ENCODE data around the gene SLC34A1.
"Not testable (repeated sequence)": the region's sequence is repeated elsewhere in the genome, so short reads cannot be mapped to it uniquely, and the experiment has no call there.

The SLC34A1 gene

GRCh38 chr5:177374211-177374610, 10.0 kb upstream of the SLC34A1 start:
- Histone ChIP-seq H3K4me3 (ENCODE audit: insufficient read depth, low read depth, low read length, poor library complexity, severe bottlenecking) (no peak overlapping the region), H3K27me3 (replicated peaks; ENCODE audit: control insufficient read depth, insufficient read depth, low read length, poor library complexity, severe bottlenecking) (no peaks in the 10 kb centered on the region), H3K4me1 (ENCODE audit: control insufficient read depth, insufficient read depth, low read length, poor library complexity, severe bottlenecking) (peaks cover 48% of the 10 kb centered on the region), H3K27ac (ENCODE audit: insufficient read depth, low read length, poor library complexity, severe bottlenecking) (peak overlapping the region; percentile 59), H3K36me3 (ENCODE audit: control insufficient read depth, insufficient read depth, low read length) (peaks cover 8% of the 10 kb centered on the region), H3K9me3 (ENCODE audit: control insufficient read depth, low read length) (no peaks in the 10 kb centered on the region)
- no peak for DNase-seq

GRCh38 chr5:177375516-177375915, 8.7 kb upstream of the SLC34A1 start:
- Histone ChIP-seq H3K4me1 (ENCODE audit: control insufficient read depth, insufficient read depth, low read length, poor library complexity, severe bottlenecking) (peaks cover 42% of the 10 kb centered on the region), H3K27ac (ENCODE audit: insufficient read depth, low read length, poor library complexity, severe bottlenecking) (peak overlapping the region; percentile 14)
- DNase-seq; H3K36me3 ChIP-seq (ENCODE audit: control insufficient read depth, insufficient read depth, low read length); H3K4me3 ChIP-seq (ENCODE audit: insufficient read depth, low read depth, low read length, poor library complexity, severe bottlenecking); H3K9me3 ChIP-seq (ENCODE audit: control insufficient read depth, low read length); H3K27me3 ChIP-seq (replicated peaks; ENCODE audit: control insufficient read depth, insufficient read depth, low read length, poor library complexity, severe bottlenecking): not testable (repeated sequence)

DNA sequence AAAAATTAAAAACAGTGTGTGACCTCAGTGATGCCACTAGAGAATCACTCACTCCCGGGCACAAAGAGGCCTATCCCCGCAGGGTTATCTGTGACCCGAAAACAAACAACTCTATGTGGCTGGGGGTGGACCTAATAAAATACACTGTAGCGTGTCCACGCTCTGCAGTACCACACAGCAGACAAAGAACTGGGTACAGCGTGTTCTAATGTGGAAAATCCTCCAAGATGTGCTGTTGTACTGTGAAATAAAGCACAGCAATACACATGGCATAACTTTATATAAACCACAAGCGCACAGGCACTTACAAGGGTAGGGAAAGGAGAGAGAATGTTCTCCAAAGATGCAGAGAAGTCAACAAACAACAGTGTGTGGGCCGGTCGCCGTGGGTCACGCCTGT, 8.1 kb upstream of the SLC34A1 start:
- H3K4me3 ChIP-seq (ENCODE audit: insufficient read depth, low read depth, low read length, poor library complexity, severe bottlenecking): no peak overlapping the region
- H3K4me1 ChIP-seq (ENCODE audit: control insufficient read depth, insufficient read depth, low read length, poor library complexity, severe bottlenecking): peaks cover 40% of the 10 kb centered on the region

GRCh38 chr5:177377851-177378776, 6.1 kb upstream of the SLC34A1 start:
- H3K4me3 ChIP-seq (ENCODE audit: insufficient read depth, low read depth, low read length, poor library complexity, severe bottlenecking): no peak overlapping the region
- H3K27ac ChIP-seq (ENCODE audit: insufficient read depth, low read length, poor library complexity, severe bottlenecking): no peak overlapping the region
- DNase-seq: no peak
- peaks cover 24% of the 10 kb centered on the region for H3K4me1 ChIP-seq (ENCODE audit: control insufficient read depth, insufficient read depth, low read length, poor library complexity, severe bottlenecking)
- H3K9me3 ChIP-seq (ENCODE audit: control insufficient read depth, low read length): no peaks in the 10 kb centered on the region
- H3K27me3 ChIP-seq (replicated peaks; ENCODE audit: control insufficient read depth, insufficient read depth, low read length, poor library complexity, severe bottlenecking): no peaks in the 10 kb centered on the region
- no peaks in the 10 kb centered on the region for H3K36me3 ChIP-seq (ENCODE audit: control insufficient read depth, insufficient read depth, low read length)

More for the DNA sequence above, 8.1 kb upstream of the SLC34A1 start:
- no peak for DNase-seq
- H3K27me3 ChIP-seq (replicated peaks; ENCODE audit: control insufficient read depth, insufficient read depth, low read length, poor library complexity, severe bottlenecking): no peaks in the 10 kb centered on the region
- H3K27ac ChIP-seq (ENCODE audit: insufficient read depth, low read length, poor library complexity, severe bottlenecking): no peak overlapping the region
- H3K9me3 ChIP-seq (ENCODE audit: control insufficient read depth, low read length): no peaks in the 10 kb centered on the region
- no peaks in the 10 kb centered on the region for H3K36me3 ChIP-seq (ENCODE audit: control insufficient read depth, insufficient read depth, low read length)

- H3K36me3 ChIP-seq (ENCODE audit: control insufficient read depth, insufficient read depth, low read length): no peaks in the 10 kb centered on the region
- DNase-seq: no peak
- peaks cover 14% of the 10 kb centered on the region for H3K4me1 ChIP-seq (ENCODE audit: control insufficient read depth, insufficient read depth, low read length, poor library complexity, severe bottlenecking)
- H3K9me3 ChIP-seq (ENCODE audit: control insufficient read depth, low read length): no peaks in the 10 kb centered on the region
- H3K27me3 ChIP-seq (replicated peaks; ENCODE audit: control insufficient read depth, insufficient read depth, low read length, poor library complexity, severe bottlenecking): no peaks in the 10 kb centered on the region
- no peak overlapping the region for H3K27ac ChIP-seq (ENCODE audit: insufficient read depth, low read length, poor library complexity, severe bottlenecking)
- no peak overlapping the region for H3K4me3 ChIP-seq (ENCODE audit: insufficient read depth, low read depth, low read length, poor library complexity, severe bottlenecking)
Observed at GRCh38 chr5:177378884-177379883, 5.0 kb upstream of the SLC34A1 start.

DNA sequence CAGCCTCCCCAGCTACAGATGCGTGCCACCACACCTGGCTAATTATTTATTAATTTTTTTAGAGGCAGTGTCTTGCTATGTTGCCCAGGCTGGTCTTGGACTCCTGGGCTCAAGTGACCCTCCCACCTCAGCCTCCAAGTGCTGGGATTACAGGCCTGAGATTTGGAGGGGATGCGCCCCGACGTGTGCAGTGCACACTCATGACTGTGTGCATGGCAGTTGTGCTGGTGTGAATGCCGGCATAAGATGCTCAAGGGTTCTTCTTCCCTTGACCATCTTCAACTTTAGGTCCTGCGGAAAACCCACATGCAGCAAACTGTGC, 3.5 kb upstream of the SLC34A1 start:
- H3K27me3 ChIP-seq (replicated peaks; ENCODE audit: control insufficient read depth, insufficient read depth, low read length, poor library complexity, severe bottlenecking): no peaks in the 10 kb centered on the region
- H3K4me1 ChIP-seq (ENCODE audit: control insufficient read depth, insufficient read depth, low read length, poor library complexity, severe bottlenecking): peaks cover 15% of the 10 kb centered on the region
- no peak overlapping the region for H3K4me3 ChIP-seq (ENCODE audit: insufficient read depth, low read depth, low read length, poor library complexity, severe bottlenecking)
- no peaks in the 10 kb centered on the region for H3K36me3 ChIP-seq (ENCODE audit: control insufficient read depth, insufficient read depth, low read length)
- H3K27ac ChIP-seq (ENCODE audit: insufficient read depth, low read length, poor library complexity, severe bottlenecking): no peak overlapping the region
- no peak for DNase-seq
- no peaks in the 10 kb centered on the region for H3K9me3 ChIP-seq (ENCODE audit: control insufficient read depth, low read length)

DNA sequence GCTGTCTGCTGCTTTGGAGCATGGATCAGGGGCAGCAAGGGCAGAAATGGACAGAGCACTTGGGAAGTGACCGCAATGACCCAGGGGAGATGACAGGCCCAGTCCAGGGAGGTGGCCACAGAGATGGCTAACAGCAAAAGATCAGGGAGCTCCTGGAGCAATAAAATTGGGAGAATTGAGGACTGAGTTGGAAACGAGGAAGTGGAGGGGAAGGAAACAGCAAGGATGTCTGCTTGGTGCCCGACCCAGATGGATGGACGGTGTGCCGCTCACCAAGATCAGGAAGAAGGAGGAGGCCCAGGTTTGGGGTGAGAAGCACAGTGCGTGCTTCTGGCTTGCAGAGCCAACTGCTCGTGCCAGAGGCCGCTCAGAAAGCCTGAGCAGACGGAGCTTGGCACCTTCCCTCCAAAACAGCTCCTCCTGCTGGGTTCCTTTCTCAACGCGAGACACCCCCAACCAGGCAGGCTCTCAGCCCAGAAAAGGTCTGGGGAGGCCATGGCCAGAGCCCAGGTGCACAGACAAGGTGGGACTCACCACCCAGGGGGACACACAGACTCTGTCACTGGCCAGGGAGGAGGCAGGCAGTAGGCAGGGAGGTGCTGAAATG, 1.7 kb upstream of the SLC34A1 start:
- H3K27ac ChIP-seq (ENCODE audit: insufficient read depth, low read length, poor library complexity, severe bottlenecking): no peak overlapping the region
- peaks cover 17% of the 10 kb centered on the region for H3K4me1 ChIP-seq (ENCODE audit: control insufficient read depth, insufficient read depth, low read length, poor library complexity, severe bottlenecking)
- H3K27me3 ChIP-seq (replicated peaks; ENCODE audit: control insufficient read depth, insufficient read depth, low read length, poor library complexity, severe bottlenecking): no peaks in the 10 kb centered on the region
- H3K9me3 ChIP-seq (ENCODE audit: control insufficient read depth, low read length): no peaks in the 10 kb centered on the region
- H3K4me3 ChIP-seq (ENCODE audit: insufficient read depth, low read depth, low read length, poor library complexity, severe bottlenecking): no peak overlapping the region
- no peak for DNase-seq
- H3K36me3 ChIP-seq (ENCODE audit: control insufficient read depth, insufficient read depth, low read length): no peaks in the 10 kb centered on the region

DNA sequence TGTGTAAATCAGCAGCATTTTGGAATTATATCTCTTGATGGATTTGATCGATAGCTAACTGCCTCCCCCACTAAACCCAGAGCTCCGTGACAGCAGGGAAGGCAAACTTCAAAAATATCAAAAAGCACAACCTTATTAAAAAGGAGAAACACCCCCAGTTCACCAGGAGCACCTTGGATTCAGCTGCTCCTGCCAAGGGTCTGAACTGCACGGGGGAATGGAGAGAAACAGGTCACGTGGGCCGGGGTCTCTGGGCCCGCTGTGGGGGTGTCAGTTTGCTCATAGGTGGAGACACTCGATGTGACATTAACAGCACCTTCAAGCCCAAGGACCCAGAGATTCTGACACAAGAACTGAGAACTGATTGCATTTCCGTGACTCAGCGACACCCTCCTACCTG, 1.1 kb upstream of the SLC34A1 start:
- Histone ChIP-seq H3K4me1 (ENCODE audit: control insufficient read depth, insufficient read depth, low read length, poor library complexity, severe bottlenecking) (peaks cover 23% of the 10 kb centered on the region), H3K4me3 (ENCODE audit: insufficient read depth, low read depth, low read length, poor library complexity, severe bottlenecking) (no peak overlapping the region), H3K36me3 (ENCODE audit: control insufficient read depth, insufficient read depth, low read length) (no peaks in the 10 kb centered on the region), H3K27ac (ENCODE audit: insufficient read depth, low read length, poor library complexity, severe bottlenecking) (no peak overlapping the region), H3K27me3 (replicated peaks; ENCODE audit: control insufficient read depth, insufficient read depth, low read length, poor library complexity, severe bottlenecking) (no peaks in the 10 kb centered on the region), H3K9me3 (ENCODE audit: control insufficient read depth, low read length) (no peaks in the 10 kb centered on the region)
- no peak for DNase-seq

GRCh38 chr5:177385720-177386119, 1.5 kb downstream of the SLC34A1 start:
- Histone ChIP-seq H3K27me3 (replicated peaks; ENCODE audit: control insufficient read depth, insufficient read depth, low read length, poor library complexity, severe bottlenecking) (no peaks in the 10 kb centered on the region), H3K27ac (ENCODE audit: insufficient read depth, low read length, poor library complexity, severe bottlenecking) (no peak overlapping the region), H3K9me3 (ENCODE audit: control insufficient read depth, low read length) (no peaks in the 10 kb centered on the region), H3K36me3 (ENCODE audit: control insufficient read depth, insufficient read depth, low read length) (no peaks in the 10 kb centered on the region), H3K4me3 (ENCODE audit: insufficient read depth, low read depth, low read length, poor library complexity, severe bottlenecking) (no peak overlapping the region), H3K4me1 (ENCODE audit: control insufficient read depth, insufficient read depth, low read length, poor library complexity, severe bottlenecking) (peaks cover 43% of the 10 kb centered on the region)
- DNase-seq: no peak
